K562 (cell line): ENCODE data around the gene BEST2. TPM values are rescaled to one million over a fixed set of nuclear protein-coding genes. Genes with fewer than 3 reads are reported as not detected.

Experiments used
- CBX1 ChIP-seq: sonication (generic); IDR thresholded peaks from 2 replicates; pipeline ENCODE4 v1.6.1; 2016; ENCODE audit warnings: antibody characterized with exemption, low read depth, mild to moderate bottlenecking
- FOXJ3 ChIP-seq: sonication (generic); formaldehyde crosslinking; IDR thresholded peaks from 2 replicates; pipeline ENCODE4 v1.4.0; 2020; ENCODE audit warnings: mild to moderate bottlenecking, missing genetic modification reagents
- KLF10 ChIP-seq: fragments of 250-450 bp; sonication (Bioruptor Pico); IDR thresholded peaks from 2 replicates; pipeline ENCODE4 v1.6.1; 2021; ENCODE audit warnings: matching md5 sums
- MECOM ChIP-seq: fragments of 250-450 bp; sonication (Bioruptor Pico); IDR thresholded peaks from 2 replicates; pipeline ENCODE4 v1.8.0; 2022; ENCODE audit warnings: inconsistent platforms
- MXD1 ChIP-seq: fragments of 250-450 bp; sonication (Bioruptor Pico); IDR thresholded peaks from 2 replicates; pipeline ENCODE4 v1.8.0; 2021; ENCODE audit warnings: borderline replicate concordance, mild to moderate bottlenecking, moderate library complexity; ENCODE audit not compliant: poor library complexity, severe bottlenecking
- NFIC ChIP-seq: fragments of 450-650 bp; IDR thresholded peaks from 2 replicates; pipeline ENCODE4 v1.6.1; 2017; ENCODE audit warnings: mild to moderate bottlenecking, inconsistent platforms
- POLR2AphosphoS5 ChIP-seq: IDR thresholded peaks from 2 replicates; pipeline ENCODE4 v1.6.1; 2011; ENCODE audit warnings: mild to moderate bottlenecking, low read depth, low read length, moderate library complexity; ENCODE audit not compliant: control insufficient read depth, insufficient read depth
- POLR2G ChIP-seq: fragments of 200-400 bp; formaldehyde crosslinking; IDR thresholded peaks from 2 replicates; pipeline ENCODE4 v1.6.1; 2017; ENCODE audit warnings: low read depth, mild to moderate bottlenecking, antibody characterized with exemption, low read length, moderate library complexity
- RBM25 ChIP-seq: fragments of 200-400 bp; formaldehyde crosslinking; IDR thresholded peaks from 2 replicates; pipeline ENCODE4 v1.6.1; 2018; ENCODE audit warnings: low read length, low read depth, moderate library complexity; ENCODE audit not compliant: severe bottlenecking
- RNF219 ChIP-seq: fragments of 250-450 bp; sonication (Bioruptor Pico); IDR thresholded peaks from 2 replicates; pipeline ENCODE4 v1.5.0; 2022; ENCODE audit warnings: mild to moderate bottlenecking
- TEAD1 ChIP-seq, 2 experiments: fragments of 450-650 bp in 1 of 2; sonication (generic) in 1 of 2; formaldehyde crosslinking; IDR thresholded peaks; 2 replicates each; pipeline versions ENCODE4 v1.4.0 to v1.8.0; 2020 to 2022; ENCODE audit warnings: mild to moderate bottlenecking in 2 of 2, missing genetic modification reagents in 1 of 2
- TEAD4 ChIP-seq, 2 experiments: sonication (generic) in 1 of 2; formaldehyde crosslinking in 1 of 2; IDR thresholded peaks; 2 replicates each; pipeline versions ENCODE4 v1.6.1 to v1.8.0; 2012 to 2022; ENCODE audit warnings: borderline replicate concordance in 1 of 2, inconsistent platforms in 1 of 2, low read length in 1 of 2, mild to moderate bottlenecking in 1 of 2, missing genetic modification reagents in 1 of 2
- THAP7 ChIP-seq: fragments of 250-450 bp; sonication (Bioruptor Pico); IDR thresholded peaks from 2 replicates; pipeline ENCODE4 v1.5.0; 2021
- U2AF2 ChIP-seq: fragments of 200-400 bp; formaldehyde crosslinking; optimal IDR thresholded peaks from 2 replicates; pipeline ENCODE3; 2017; ENCODE audit warnings: low read depth, mild to moderate bottlenecking, low read length
- ZBTB12 ChIP-seq: fragments of 250-450 bp; sonication (Bioruptor Pico); IDR thresholded peaks from 2 replicates; pipeline ENCODE4 v1.4.0; 2020
- ZBTB17 ChIP-seq: fragments of 450-650 bp; formaldehyde crosslinking; IDR thresholded peaks from 2 replicates; pipeline ENCODE4 v1.4.0; 2020; ENCODE audit warnings: mild to moderate bottlenecking
- polyA plus RNA-seq, 8 experiments: library from polyadenylated mRNA; depleted of rRNA in 4 of 8; stranded (reverse) in 5 of 8; unstranded in 3 of 8; fragments of >200 nt; fragmentation: Nextera tagmentation in 2 of 8; fragmentation: Illumina TruSeq in 1 of 8; extraction: Ambion mirVana in 2 of 8; extraction: Trizol in 1 of 8; gene quantifications; 2 replicates each; pipeline versions ENCODE4 v1.2.1 to v1.2.3, GENCODE V29; 2011 to 2014; ENCODE audit warnings: inconsistent platforms in 1 of 8, missing spikeins in 1 of 8
- total RNA-seq, 7 experiments: library from RNA; depleted of rRNA in 6 of 7; stranded (reverse); fragments of >200 nt in 6 of 7; fragmentation: Illumina TruSeq in 2 of 7; extraction: Trizol in 2 of 7; gene quantifications; 2 replicates each; pipeline versions ENCODE4 v1.2.1 to v1.2.3, GENCODE V29; 2011 to 2021; ENCODE audit warnings: low replicate concordance in 1 of 7
- TF ChIP-seq, protein P1 (sequence below): fragments of 450-650 bp; IDR thresholded peaks from 2 replicates; pipeline ENCODE4 v1.6.1; 2017; ENCODE audit warnings: antibody characterized with exemption
- TF ChIP-seq, protein P2 (sequence below): sonication (generic); formaldehyde crosslinking; IDR thresholded peaks from 2 replicates; pipeline ENCODE4 v1.9.0; 2022; ENCODE audit warnings: mild to moderate bottlenecking, missing genetic modification reagents
- TF ChIP-seq, protein P3 (sequence below): fragments of 250-450 bp; sonication (Bioruptor Pico); IDR thresholded peaks from 2 replicates; pipeline ENCODE4 v1.8.0; 2021; ENCODE audit warnings: moderate library complexity, mild to moderate bottlenecking, inconsistent platforms

BEST2 gene
- total and polyA plus RNA-seq, 9 of the 15 experiments (the other 6 are each of a cell fraction or from before 2014, with no cell fraction given): not detected

DNA sequence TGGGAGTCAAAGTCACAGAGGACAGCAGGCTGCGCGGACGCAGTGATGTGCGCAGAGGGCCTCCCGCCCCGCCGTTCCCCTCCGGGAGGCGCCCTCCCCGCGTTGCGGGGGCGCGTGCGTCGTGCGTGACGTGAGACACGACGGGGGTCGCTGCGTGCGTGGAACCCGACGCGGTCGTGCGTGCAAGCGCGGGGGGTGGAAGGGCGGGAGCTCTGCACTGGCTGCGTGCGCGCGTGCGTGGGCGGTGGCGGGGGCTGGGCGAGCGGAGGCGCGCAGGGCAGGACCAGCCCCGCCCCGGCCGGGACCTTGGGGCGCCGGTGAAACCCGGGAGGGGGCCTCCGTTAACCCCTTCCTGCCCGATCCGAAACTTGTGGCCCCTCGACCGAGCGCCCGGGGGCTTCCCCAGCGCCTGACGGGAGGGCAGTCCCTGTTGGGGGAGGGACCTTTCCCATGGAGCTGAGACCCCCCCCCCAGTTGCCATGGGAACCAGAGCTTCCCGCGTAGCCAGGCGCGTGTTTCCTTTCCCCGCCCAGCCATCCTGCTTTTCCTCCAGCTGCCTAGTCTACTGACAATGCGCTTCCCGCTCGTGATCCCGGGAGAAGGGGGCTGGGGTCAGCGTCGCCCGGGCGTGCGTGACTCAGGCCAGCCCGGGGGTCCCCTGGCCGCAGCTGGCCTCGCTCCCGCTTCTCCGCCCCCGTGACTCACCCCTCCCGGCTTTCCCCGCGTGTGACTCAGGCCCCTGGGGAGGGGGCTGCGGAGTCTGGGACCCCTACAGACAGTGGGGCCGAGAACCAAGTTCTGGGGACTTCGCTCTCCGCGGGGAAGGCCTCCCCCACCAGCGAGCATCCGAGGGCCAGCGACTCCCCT is 31.1 kb downstream of the BEST2 start (continued):
- TF ChIP-seq, protein P1, sequence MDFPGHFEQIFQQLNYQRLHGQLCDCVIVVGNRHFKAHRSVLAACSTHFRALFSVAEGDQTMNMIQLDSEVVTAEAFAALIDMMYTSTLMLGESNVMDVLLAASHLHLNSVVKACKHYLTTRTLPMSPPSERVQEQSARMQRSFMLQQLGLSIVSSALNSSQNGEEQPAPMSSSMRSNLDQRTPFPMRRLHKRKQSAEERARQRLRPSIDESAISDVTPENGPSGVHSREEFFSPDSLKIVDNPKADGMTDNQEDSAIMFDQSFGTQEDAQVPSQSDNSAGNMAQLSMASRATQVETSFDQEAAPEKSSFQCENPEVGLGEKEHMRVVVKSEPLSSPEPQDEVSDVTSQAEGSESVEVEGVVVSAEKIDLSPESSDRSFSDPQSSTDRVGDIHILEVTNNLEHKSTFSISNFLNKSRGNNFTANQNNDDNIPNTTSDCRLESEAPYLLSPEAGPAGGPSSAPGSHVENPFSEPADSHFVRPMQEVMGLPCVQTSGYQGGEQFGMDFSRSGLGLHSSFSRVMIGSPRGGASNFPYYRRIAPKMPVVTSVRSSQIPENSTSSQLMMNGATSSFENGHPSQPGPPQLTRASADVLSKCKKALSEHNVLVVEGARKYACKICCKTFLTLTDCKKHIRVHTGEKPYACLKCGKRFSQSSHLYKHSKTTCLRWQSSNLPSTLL: no peak
- peak; percentile 71 for TF ChIP-seq POLR2G
- TF ChIP-seq THAP7 (CRISPR knock-in tag): 0 out of 2 replicates have a peak, but pooled peaks have one; percentile 80
- no peak for TF ChIP-seq FOXJ3
- TF ChIP-seq, protein P2, sequence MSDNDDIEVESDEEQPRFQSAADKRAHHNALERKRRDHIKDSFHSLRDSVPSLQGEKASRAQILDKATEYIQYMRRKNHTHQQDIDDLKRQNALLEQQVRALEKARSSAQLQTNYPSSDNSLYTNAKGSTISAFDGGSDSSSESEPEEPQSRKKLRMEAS (CRISPR knock-in tag): peak; percentile 55
- peak; percentile 72 for TF ChIP-seq NFIC
- TF ChIP-seq TEAD4 (IDR thresholded peaks at IDR 0.05; ENCODE audit: low read length): peak; percentile 21
- TF ChIP-seq TEAD4 (CRISPR knock-in tag; IDR thresholded peaks at IDR 0.05; ENCODE audit: borderline replicate concordance): no peak
- no peak for TF ChIP-seq RBM25
- TF ChIP-seq TEAD1 (CRISPR knock-in tag; IDR thresholded peaks at IDR 0.05): peak in 1 of 2 experiments; percentile 55; a peak in 2 of 4 replicates
- TF ChIP-seq U2AF2: no peak
- TF ChIP-seq MXD1 (CRISPR knock-in tag): no peak
- TF ChIP-seq KLF10: no peak
- no peak for TF ChIP-seq RNF219 (CRISPR knock-in tag)
- TF ChIP-seq ZBTB17: 0 out of 2 replicates have a peak, but pooled peaks have one; percentile 59
- TF ChIP-seq, protein P3, sequence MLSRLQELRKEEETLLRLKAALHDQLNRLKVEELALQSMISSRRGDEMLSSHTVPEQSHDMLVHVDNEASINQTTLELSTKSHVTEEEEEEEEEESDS (CRISPR knock-in tag): no peak
- 0 out of 2 replicates have a peak, but pooled peaks have one; percentile 45 for TF ChIP-seq CBX1
- no peak for TF ChIP-seq MECOM
- peak; percentile 72 for TF ChIP-seq ZBTB12
- TF ChIP-seq POLR2AphosphoS5: no peak
